ENCODE results near the gene EIF2B1.

EIF2B1 gene

GRCh38 chr12:123576611-123577010 is 56.9 kb downstream of the EIF2B1 start:
- Histone ChIP-seq H3K4me1 (ENCODE audit: insufficient read depth, poor library complexity, severe bottlenecking) (no peaks in the 10 kb centered on the region), H3K27me3 (ENCODE audit: insufficient read depth, poor library complexity, severe bottlenecking) (no peaks in the 10 kb centered on the region), H3K9me3 (ENCODE audit: severe bottlenecking) (no peaks in the 10 kb centered on the region), H3K4me3 (ENCODE audit: severe bottlenecking) (no peak overlapping the region), H3K36me3 (ENCODE audit: low read depth) (0 out of 2 replicates have a peak, but pooled peaks cover 4% of the 10 kb centered on the region), H3K27ac (ENCODE audit: poor library complexity, severe bottlenecking) (no peak overlapping the region)
- ATAC-seq (ENCODE audit: low read depth) = no peak
- TF ChIP-seq, protein P1, sequence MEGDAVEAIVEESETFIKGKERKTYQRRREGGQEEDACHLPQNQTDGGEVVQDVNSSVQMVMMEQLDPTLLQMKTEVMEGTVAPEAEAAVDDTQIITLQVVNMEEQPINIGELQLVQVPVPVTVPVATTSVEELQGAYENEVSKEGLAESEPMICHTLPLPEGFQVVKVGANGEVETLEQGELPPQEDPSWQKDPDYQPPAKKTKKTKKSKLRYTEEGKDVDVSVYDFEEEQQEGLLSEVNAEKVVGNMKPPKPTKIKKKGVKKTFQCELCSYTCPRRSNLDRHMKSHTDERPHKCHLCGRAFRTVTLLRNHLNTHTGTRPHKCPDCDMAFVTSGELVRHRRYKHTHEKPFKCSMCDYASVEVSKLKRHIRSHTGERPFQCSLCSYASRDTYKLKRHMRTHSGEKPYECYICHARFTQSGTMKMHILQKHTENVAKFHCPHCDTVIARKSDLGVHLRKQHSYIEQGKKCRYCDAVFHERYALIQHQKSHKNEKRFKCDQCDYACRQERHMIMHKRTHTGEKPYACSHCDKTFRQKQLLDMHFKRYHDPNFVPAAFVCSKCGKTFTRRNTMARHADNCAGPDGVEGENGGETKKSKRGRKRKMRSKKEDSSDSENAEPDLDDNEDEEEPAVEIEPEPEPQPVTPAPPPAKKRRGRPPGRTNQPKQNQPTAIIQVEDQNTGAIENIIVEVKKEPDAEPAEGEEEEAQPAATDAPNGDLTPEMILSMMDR (IDR thresholded peaks at IDR 0.05; ENCODE audit: poor library complexity, severe bottlenecking) = no peak
- no peak for DNase-seq (ENCODE audit: low spot score)

- no peaks in the 10 kb centered on the region for H3K27me3 ChIP-seq (ENCODE audit: insufficient read depth, poor library complexity, severe bottlenecking)
- H3K36me3 ChIP-seq (ENCODE audit: low read depth) = 0 out of 2 replicates have a peak, but pooled peaks cover 4% of the 10 kb centered on the region
- ATAC-seq (ENCODE audit: low read depth) (no peak), DNase-seq (ENCODE audit: low spot score) (no peak)
- no peak overlapping the region for H3K27ac ChIP-seq (ENCODE audit: poor library complexity, severe bottlenecking)
- no peak overlapping the region for H3K4me3 ChIP-seq (ENCODE audit: severe bottlenecking)
- TF ChIP-seq, protein P1 (IDR thresholded peaks at IDR 0.05; ENCODE audit: poor library complexity, severe bottlenecking) = no peak
- H3K4me1 ChIP-seq (ENCODE audit: insufficient read depth, poor library complexity, severe bottlenecking) = no peaks in the 10 kb centered on the region
- no peaks in the 10 kb centered on the region for H3K9me3 ChIP-seq (ENCODE audit: severe bottlenecking)
Observed at GRCh38 chr12:123573870-123574269, 59.6 kb downstream of the EIF2B1 start.

- TF ChIP-seq, protein P1 (IDR thresholded peaks at IDR 0.05; ENCODE audit: poor library complexity, severe bottlenecking) = no peak
- no peaks in the 10 kb centered on the region for H3K9me3 ChIP-seq (ENCODE audit: severe bottlenecking)
- ATAC-seq (ENCODE audit: low read depth) (no peak), DNase-seq (ENCODE audit: low spot score) (no peak)
- H3K4me3 ChIP-seq (ENCODE audit: severe bottlenecking) = no peak overlapping the region
- H3K27ac ChIP-seq (ENCODE audit: poor library complexity, severe bottlenecking) = no peak overlapping the region
- H3K36me3 ChIP-seq (ENCODE audit: low read depth) = 0 out of 2 replicates have a peak, but pooled peaks cover 2% of the 10 kb centered on the region
- no peaks in the 10 kb centered on the region for H3K27me3 ChIP-seq (ENCODE audit: insufficient read depth, poor library complexity, severe bottlenecking)
- no peaks in the 10 kb centered on the region for H3K4me1 ChIP-seq (ENCODE audit: insufficient read depth, poor library complexity, severe bottlenecking)
Observed at GRCh38 chr12:123572391-123572790, 61.1 kb downstream of the EIF2B1 start.

- TF ChIP-seq, protein P1 (IDR thresholded peaks at IDR 0.05; ENCODE audit: poor library complexity, severe bottlenecking) = no peak
- ATAC-seq (ENCODE audit: low read depth) = peak; percentile 75
- no peak for DNase-seq (ENCODE audit: low spot score)
- Histone ChIP-seq H3K9me3 (ENCODE audit: severe bottlenecking) (no peaks in the 10 kb centered on the region), H3K4me1 (ENCODE audit: insufficient read depth, poor library complexity, severe bottlenecking) (no peaks in the 10 kb centered on the region), H3K36me3 (ENCODE audit: low read depth) (no peaks in the 10 kb centered on the region), H3K4me3 (ENCODE audit: severe bottlenecking) (no peak overlapping the region), H3K27ac (ENCODE audit: poor library complexity, severe bottlenecking) (no peak overlapping the region), H3K27me3 (ENCODE audit: insufficient read depth, poor library complexity, severe bottlenecking) (no peaks in the 10 kb centered on the region)
Observed at GRCh38 chr12:123571343-123571813, 62.1 kb downstream of the EIF2B1 start.
